GM18861 (cell line): ENCODE results near the gene CLDN15.
"Not testable (repeated sequence)": the region's sequence is repeated elsewhere in the genome, so short reads cannot be mapped to it uniquely, and the experiment has no call there.

Experiments
- ATAC-seq: cut with Tn5 transposase; IDR thresholded peaks from one replicate; pipeline ENCODE4 v1.9.1; 2021; ENCODE audit not compliant: unreplicated experiment

The CLDN15 gene

GRCh38 chr7:101200504-101200861, 37.1 kb downstream of the CLDN15 start:
- no peak for ATAC-seq

GRCh38 chr7:101199522-101199921, 38.1 kb downstream of the CLDN15 start:
- not testable (repeated sequence) for ATAC-seq

GRCh38 chr7:101198476-101198875, 39.1 kb downstream of the CLDN15 start:
- no peak for ATAC-seq

- ATAC-seq = no peak
Observed at GRCh38 chr7:101197991-101198390, 39.6 kb downstream of the CLDN15 start.

- no peak for ATAC-seq
Observed at GRCh38 chr7:101195884-101196283, 41.7 kb downstream of the CLDN15 start.

- ATAC-seq = no peak
Observed at GRCh38 chr7:101189109-101189508, 48.5 kb downstream of the CLDN15 start.

- no peak for ATAC-seq
Observed at GRCh38 chr7:101186844-101187428, 50.7 kb downstream of the CLDN15 start.

GRCh38 chr7:101186194-101186593, 51.4 kb downstream of the CLDN15 start:
- ATAC-seq = no peak

- no peak for ATAC-seq
Observed at GRCh38 chr7:101185258-101185839, 52.3 kb downstream of the CLDN15 start.
